GM12873 (cell line): ENCODE results near the gene IMPACT.

Source experiments
- TF ChIP-seq, protein P1 (sequence below): IDR thresholded peaks from 2 replicates; pipeline ENCODE4 v1.5.1; 2012; ENCODE audit warnings: low read depth, mild to moderate bottlenecking, moderate library complexity, low read length, control low read depth; ENCODE audit not compliant: insufficient read depth; ENCODE audit errors: missing control alignments

IMPACT gene

GRCh38 chr18:24465486-24465885, 39.0 kb downstream of the IMPACT start:
- TF ChIP-seq, protein P1, sequence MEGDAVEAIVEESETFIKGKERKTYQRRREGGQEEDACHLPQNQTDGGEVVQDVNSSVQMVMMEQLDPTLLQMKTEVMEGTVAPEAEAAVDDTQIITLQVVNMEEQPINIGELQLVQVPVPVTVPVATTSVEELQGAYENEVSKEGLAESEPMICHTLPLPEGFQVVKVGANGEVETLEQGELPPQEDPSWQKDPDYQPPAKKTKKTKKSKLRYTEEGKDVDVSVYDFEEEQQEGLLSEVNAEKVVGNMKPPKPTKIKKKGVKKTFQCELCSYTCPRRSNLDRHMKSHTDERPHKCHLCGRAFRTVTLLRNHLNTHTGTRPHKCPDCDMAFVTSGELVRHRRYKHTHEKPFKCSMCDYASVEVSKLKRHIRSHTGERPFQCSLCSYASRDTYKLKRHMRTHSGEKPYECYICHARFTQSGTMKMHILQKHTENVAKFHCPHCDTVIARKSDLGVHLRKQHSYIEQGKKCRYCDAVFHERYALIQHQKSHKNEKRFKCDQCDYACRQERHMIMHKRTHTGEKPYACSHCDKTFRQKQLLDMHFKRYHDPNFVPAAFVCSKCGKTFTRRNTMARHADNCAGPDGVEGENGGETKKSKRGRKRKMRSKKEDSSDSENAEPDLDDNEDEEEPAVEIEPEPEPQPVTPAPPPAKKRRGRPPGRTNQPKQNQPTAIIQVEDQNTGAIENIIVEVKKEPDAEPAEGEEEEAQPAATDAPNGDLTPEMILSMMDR, result no peak

DNA sequence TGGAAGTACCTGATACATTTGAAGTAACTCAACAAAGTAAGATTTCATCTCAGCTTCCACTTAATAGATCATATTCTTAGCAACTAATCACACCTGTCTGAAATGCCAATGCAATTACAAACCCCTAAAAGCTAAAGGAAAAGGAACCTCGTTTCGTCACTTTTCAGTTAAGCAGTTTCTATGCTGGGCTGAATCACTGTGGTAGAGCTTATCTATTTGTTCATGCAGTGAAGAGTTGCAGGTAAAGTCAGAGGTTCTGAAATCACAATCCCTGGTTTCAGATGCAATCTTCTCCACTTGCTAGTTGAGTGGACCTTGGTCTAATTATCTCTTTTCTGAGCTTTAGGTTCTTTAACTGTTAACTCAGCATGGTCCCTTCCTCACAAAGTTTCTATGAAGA, 40.3 kb downstream of the IMPACT start:
- TF ChIP-seq, protein P1, result no peak

DNA sequence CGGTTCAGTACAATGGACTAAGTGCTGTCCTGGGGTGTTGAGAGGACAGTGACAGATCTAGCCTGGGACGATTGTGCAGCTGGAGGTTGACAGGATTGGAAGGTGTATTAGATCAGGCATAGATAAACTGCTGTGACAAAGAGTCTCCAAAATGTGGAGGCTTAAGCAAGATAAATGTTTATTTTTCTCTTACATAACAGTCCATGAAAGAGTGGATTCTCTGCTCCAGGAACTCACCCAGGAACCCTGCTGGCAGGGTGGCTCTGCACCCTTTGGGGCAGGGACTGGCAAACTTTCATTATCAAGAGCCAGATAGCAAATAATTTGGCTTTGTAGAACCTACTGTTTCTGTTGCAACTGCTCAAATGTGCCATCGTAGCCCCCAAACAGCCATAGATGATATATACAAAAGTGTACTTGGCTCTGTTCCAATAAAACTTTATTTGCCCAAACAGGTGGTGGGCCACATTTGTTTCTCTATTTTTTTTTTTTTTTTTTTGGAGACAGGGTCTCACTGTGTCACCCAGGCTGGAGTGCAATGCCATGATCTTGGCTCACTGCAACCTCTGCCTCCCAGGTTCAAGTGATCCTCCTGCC, 43.6 kb downstream of the IMPACT start:
- TF ChIP-seq, protein P1, result no peak

DNA sequence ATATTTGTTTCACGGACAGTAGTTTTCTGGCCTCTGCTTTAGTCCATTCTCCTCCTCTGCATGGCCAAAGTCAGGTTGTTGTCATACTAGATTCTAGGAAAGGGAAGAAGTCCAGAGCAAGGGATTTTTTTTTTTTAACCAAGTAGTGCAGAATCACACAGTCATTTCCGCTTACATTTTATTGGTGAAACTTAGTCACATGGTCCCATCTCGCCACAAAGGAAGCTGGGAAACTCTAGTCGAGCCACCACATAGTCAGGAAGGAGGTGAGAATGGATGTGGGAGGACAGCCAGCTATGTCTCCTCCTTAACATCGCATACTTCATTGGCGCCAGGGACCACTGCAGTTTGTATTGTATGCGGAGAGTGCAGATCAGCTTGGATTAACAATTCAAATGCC, 44.3 kb downstream of the IMPACT start:
- TF ChIP-seq, protein P1, result no peak

- TF ChIP-seq, protein P1, result no peak
Observed at GRCh38 chr18:24472591-24472990, 46.1 kb downstream of the IMPACT start.

DNA sequence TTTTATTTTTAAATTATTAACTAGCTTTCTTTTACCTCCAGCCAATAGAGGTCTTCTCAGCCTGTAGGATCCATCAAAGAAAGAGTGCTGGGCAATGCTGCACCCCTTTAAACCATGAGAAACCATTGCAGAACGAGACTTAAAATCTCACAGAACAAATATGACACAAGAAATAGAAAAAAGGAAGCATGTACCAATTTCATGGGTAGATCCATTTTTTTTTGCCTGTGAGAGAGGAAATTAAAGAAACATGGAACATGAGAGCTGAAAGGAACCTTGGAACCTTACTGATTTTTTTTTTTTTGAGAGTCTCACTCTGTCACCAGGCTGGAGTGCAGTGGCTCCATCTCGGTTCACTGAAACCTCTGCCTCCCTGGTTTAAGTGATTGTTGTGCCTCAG, 47.9 kb downstream of the IMPACT start:
- TF ChIP-seq, protein P1, result no peak

- TF ChIP-seq, protein P1, result no peak
Observed at GRCh38 chr18:24475926-24476589, 49.6 kb downstream of the IMPACT start.
